MM.1S (cell line): ENCODE data around the gene KCNQ2.

Experiments used
- DNase-seq: peaks from one replicate; pipeline ENCODE4 v3.0.0-alpha.2; 2015
- H2AFZ ChIP-seq: fragments of 300-600 bp; sonication (generic); 2 replicates; pipeline ENCODE4 v1.6.0; 2016; ENCODE audit warnings: antibody characterized with exemption, low read length
- H3F3A ChIP-seq: fragments of 300-600 bp; sonication (generic); 2 replicates; pipeline ENCODE4 v1.6.1; 2016; ENCODE audit warnings: mild to moderate bottlenecking, antibody characterized with exemption, low read length, moderate library complexity, mixed read lengths; ENCODE audit not compliant: insufficient read depth
- H3K27ac ChIP-seq: fragments of 300-600 bp; sonication (generic); 2 replicates; pipeline ENCODE4 v1.5.1; 2016; ENCODE audit warnings: mild to moderate bottlenecking, low read length
- H3K27me3 ChIP-seq: fragments of 300-600 bp; sonication (generic); replicated peaks from 2 replicates; pipeline ENCODE4 v1.6.0; 2016; ENCODE audit warnings: low read length; ENCODE audit not compliant: insufficient read depth
- H3K36me3 ChIP-seq: fragments of 300-600 bp; sonication (generic); replicated peaks from 2 replicates; pipeline ENCODE4 v1.6.1; 2016; ENCODE audit warnings: mild to moderate bottlenecking, low read length, mixed read lengths; ENCODE audit not compliant: insufficient read depth
- H3K4me1 ChIP-seq: fragments of 300-600 bp; sonication (generic); 2 replicates; pipeline ENCODE4 v1.6.1; 2016; ENCODE audit warnings: low read length, mixed read lengths
- H3K4me2 ChIP-seq: fragments of 300-600 bp; sonication (generic); 2 replicates; pipeline ENCODE4 v1.6.0; 2016; ENCODE audit warnings: low read depth, low read length
- H3K4me3 ChIP-seq: fragments of 300-600 bp; sonication (generic); 2 replicates; pipeline ENCODE4 v1.5.1; 2016; ENCODE audit warnings: low read length, mixed read lengths
- H3K79me2 ChIP-seq: fragments of 300-600 bp; sonication (generic); 2 replicates; pipeline ENCODE4 v1.6.1; 2016; ENCODE audit warnings: mixed run types, low read length, mixed read lengths
- H3K9ac ChIP-seq: fragments of 300-600 bp; sonication (generic); 2 replicates; pipeline ENCODE4 v1.6.1; 2016; ENCODE audit warnings: low read length, mixed read lengths
- H3K9me2 ChIP-seq: fragments of 300-600 bp; sonication (generic); replicated peaks from 2 replicates; pipeline ENCODE4 v1.6.1; 2016; ENCODE audit warnings: mild to moderate bottlenecking, low read length, mixed read lengths; ENCODE audit not compliant: insufficient read depth
- H3K9me3 ChIP-seq: fragments of 300-600 bp; sonication (generic); replicated peaks from 2 replicates; pipeline ENCODE4 v1.6.1; 2016; ENCODE audit warnings: mild to moderate bottlenecking, low read length, mixed read lengths; ENCODE audit not compliant: insufficient read depth
- H4K20me1 ChIP-seq: fragments of 300-600 bp; sonication (generic); 2 replicates; pipeline ENCODE4 v1.6.1; 2016; ENCODE audit warnings: mild to moderate bottlenecking, low read length, moderate library complexity, mixed read lengths; ENCODE audit not compliant: insufficient read depth
- CTCF ChIP-seq: fragments of 300-600 bp; sonication (generic); IDR thresholded peaks from 2 replicates; pipeline ENCODE4 v1.5.1; 2016; ENCODE audit warnings: antibody characterized with exemption, low read length, mixed read lengths
- EZH2 ChIP-seq: fragments of 300-600 bp; sonication (generic); optimal IDR thresholded peaks from 2 replicates; pipeline ENCODE3; 2017; ENCODE audit warnings: low read depth, mild to moderate bottlenecking, antibody characterized with exemption, low read length, mixed read lengths
- EZH2phosphoT487 ChIP-seq: fragments of 300-600 bp; sonication (generic); IDR thresholded peaks from 2 replicates; pipeline ENCODE4 v1.6.1; 2018; ENCODE audit warnings: antibody characterized with exemption, low read length

The KCNQ2 gene

GRCh38 chr20:63432577-63433325 is 39.7 kb downstream of the KCNQ2 start:
- no peak overlapping the region for H3K4me2 ChIP-seq
- no peaks in the 10 kb centered on the region for H4K20me1 ChIP-seq
- DNase-seq: no peak
- peaks cover 70% of the 10 kb centered on the region for H3K27me3 ChIP-seq
- H3K4me1 ChIP-seq: no peaks in the 10 kb centered on the region
- H3K9me3 ChIP-seq: no peaks in the 10 kb centered on the region
- no peaks in the 10 kb centered on the region for H3K36me3 ChIP-seq
- no peak overlapping the region for H2AFZ ChIP-seq
- no peak overlapping the region for H3K4me3 ChIP-seq
- H3F3A ChIP-seq: no peaks in the 10 kb centered on the region
- no peak overlapping the region for H3K9ac ChIP-seq
- TF ChIP-seq EZH2phosphoT487: no peak
- TF ChIP-seq EZH2: no peak
- no peak for TF ChIP-seq CTCF
- H3K79me2 ChIP-seq: no peaks in the 10 kb centered on the region
- no peaks in the 10 kb centered on the region for H3K9me2 ChIP-seq
- no peak overlapping the region for H3K27ac ChIP-seq

GRCh38 chr20:63431944-63432343 is 40.5 kb downstream of the KCNQ2 start:
- no peak overlapping the region for H2AFZ ChIP-seq
- H3K4me3 ChIP-seq: no peak overlapping the region
- DNase-seq: no peak
- no peaks in the 10 kb centered on the region for H3F3A ChIP-seq
- no peaks in the 10 kb centered on the region for H3K4me1 ChIP-seq
- no peak overlapping the region for H3K9ac ChIP-seq
- no peaks in the 10 kb centered on the region for H3K79me2 ChIP-seq
- no peaks in the 10 kb centered on the region for H3K36me3 ChIP-seq
- H3K27me3 ChIP-seq: peaks cover 70% of the 10 kb centered on the region
- H4K20me1 ChIP-seq: no peaks in the 10 kb centered on the region
- H3K27ac ChIP-seq: no peak overlapping the region
- H3K4me2 ChIP-seq: no peak overlapping the region
- no peak for TF ChIP-seq CTCF
- no peaks in the 10 kb centered on the region for H3K9me3 ChIP-seq
- H3K9me2 ChIP-seq: no peaks in the 10 kb centered on the region

GRCh38 chr20:63430891-63431290 is 41.6 kb downstream of the KCNQ2 start:
- Histone ChIP-seq H3K9me3 (no peaks in the 10 kb centered on the region), H3K4me1 (no peaks in the 10 kb centered on the region), H3K4me3 (no peak overlapping the region), H3K4me2 (no peak overlapping the region), H4K20me1 (no peaks in the 10 kb centered on the region), H3K27me3 (peaks cover 72% of the 10 kb centered on the region), H3F3A (no peaks in the 10 kb centered on the region), H3K9ac (no peak overlapping the region), H3K9me2 (no peaks in the 10 kb centered on the region), H3K27ac (no peak overlapping the region), H2AFZ (no peak overlapping the region), H3K36me3 (no peaks in the 10 kb centered on the region), H3K79me2 (no peaks in the 10 kb centered on the region)
- no peak for DNase-seq
- no peak for TF ChIP-seq CTCF
- no peak for TF ChIP-seq EZH2
- TF ChIP-seq EZH2phosphoT487: no peak
